Neural progenitor cell (in vitro differentiated cells): ENCODE measurements around the gene OPN5. TPM values are rescaled to one million over a fixed set of nuclear protein-coding genes. Genes with fewer than 3 reads are reported as not detected.
A peak's percentile ranks its signal among the peaks of the same experiment; 100 is the strongest.

Source experiments
- DNase-seq: peaks from one replicate; pipeline ENCODE4 v3.0.0-alpha.2; 2016; ENCODE audit warnings: low spot score
- H2AFZ ChIP-seq: fragments of 200-600 bp; sonication (generic); replicated peaks from 2 replicates; pipeline ENCODE4 v1.6.1; 2016; ENCODE audit warnings: antibody characterized with exemption
- H3F3A ChIP-seq: fragments of 200-600 bp; sonication (generic); 2 replicates; pipeline ENCODE4 v1.6.1; 2016; ENCODE audit warnings: antibody characterized with exemption, low read depth
- H3K27ac ChIP-seq: fragments of 200-600 bp; sonication (generic); 2 replicates; pipeline ENCODE4 v1.5.1; 2016; ENCODE audit warnings: mild to moderate bottlenecking
- H3K27me3 ChIP-seq: fragments of 200-600 bp; sonication (generic); 2 replicates; pipeline ENCODE4 v1.6.1; 2016; ENCODE audit warnings: mild to moderate bottlenecking, moderate library complexity
- H3K36me3 ChIP-seq: fragments of 200-600 bp; sonication (generic); 2 replicates; pipeline ENCODE4 v1.5.1; 2016
- H3K4me1 ChIP-seq: fragments of 200-600 bp; sonication (generic); 2 replicates; pipeline ENCODE4 v1.6.1; 2016; ENCODE audit warnings: mixed run types
- H3K4me2 ChIP-seq: fragments of 200-600 bp; sonication (generic); 2 replicates; pipeline ENCODE4 v1.6.1; 2016
- H3K4me3 ChIP-seq: fragments of 200-600 bp; sonication (generic); 2 replicates; pipeline ENCODE4 v1.5.1; 2016
- H3K79me2 ChIP-seq: fragments of 200-600 bp; sonication (generic); 2 replicates; pipeline ENCODE4 v1.6.1; 2016; ENCODE audit warnings: low read depth
- H3K9ac ChIP-seq: fragments of 200-600 bp; sonication (generic); 2 replicates; pipeline ENCODE4 v1.6.1; 2016
- H3K9me3 ChIP-seq: fragments of 200-600 bp; sonication (generic); 2 replicates; pipeline ENCODE4 v1.5.1; 2016; ENCODE audit warnings: low read depth
- H4K20me1 ChIP-seq: fragments of 200-600 bp; sonication (generic); 2 replicates; pipeline ENCODE4 v1.6.1; 2016; ENCODE audit warnings: low read depth
- H3K27ac Mint-ChIP-seq: 3 replicates; pipeline ENCODE4 v1.8.0; 2021; ENCODE audit warnings: mixed read lengths
- H3K27me3 Mint-ChIP-seq: 2 replicates; pipeline ENCODE4 v1.8.0; 2022; ENCODE audit warnings: low read depth, mild to moderate bottlenecking, inconsistent platforms, moderate library complexity, mixed read lengths; ENCODE audit not compliant: insufficient read depth
- H3K36me3 Mint-ChIP-seq: 3 replicates; pipeline ENCODE4 v1.8.0; 2021; ENCODE audit warnings: mixed read lengths
- H3K4me1 Mint-ChIP-seq: 3 replicates; pipeline ENCODE4 v1.8.0; 2021; ENCODE audit warnings: mixed read lengths
- H3K4me3 Mint-ChIP-seq: 3 replicates; pipeline ENCODE4 v1.8.0; 2021; ENCODE audit warnings: mild to moderate bottlenecking, moderate library complexity, mixed read lengths
- H3K9me3 Mint-ChIP-seq: 3 replicates; pipeline ENCODE4 v1.8.0; 2020; ENCODE audit warnings: mixed read lengths
- EZH2 ChIP-seq: fragments of 200-600 bp; sonication (generic); IDR thresholded peaks from 2 replicates; pipeline ENCODE4 v1.6.1; 2017; ENCODE audit warnings: antibody characterized with exemption, mild to moderate bottlenecking, moderate library complexity
- EZH2phosphoT487 ChIP-seq: fragments of 200-600 bp; sonication (generic); IDR thresholded peaks from 2 replicates; pipeline ENCODE4 v1.6.1; 2017; ENCODE audit warnings: antibody characterized with exemption
- total RNA-seq: library from RNA; depleted of rRNA; stranded (reverse); fragments of >200 nt; gene quantifications from 2 replicates; pipeline ENCODE4 v1.2.3, GENCODE V29; 2015; ENCODE audit warnings: low replicate concordance
- TF ChIP-seq, protein P1 (sequence below): fragments of 200-600 bp; sonication (generic); IDR thresholded peaks from 2 replicates; pipeline ENCODE4 v1.5.1; 2017; ENCODE audit warnings: antibody characterized with exemption, mild to moderate bottlenecking

Gene OPN5
- total RNA-seq, 1 donor from 2014 or later, result not detected

DNA sequence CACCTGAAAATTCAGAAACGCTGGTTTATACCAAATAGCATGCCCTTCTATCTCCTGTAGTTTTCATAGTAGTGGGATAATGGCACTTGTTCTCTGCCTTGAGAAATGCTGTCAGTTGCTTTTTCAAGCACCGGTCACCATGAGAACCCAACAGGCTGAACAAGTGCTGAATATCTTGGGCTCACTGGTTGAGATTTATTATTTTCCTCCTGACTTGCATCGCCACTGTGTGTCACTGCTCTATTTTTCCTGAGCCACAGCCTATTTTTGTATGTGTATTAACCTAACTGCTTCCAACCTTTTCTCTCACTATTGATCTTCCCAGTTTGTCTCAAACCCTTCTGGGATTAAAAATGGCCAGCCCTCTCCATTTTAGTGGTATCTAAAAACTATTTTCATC is 71.9 kb downstream of the OPN5 start:
- Histone ChIP-seq H4K20me1 (no peaks in the 10 kb centered on the region), H3K4me3 (no peak overlapping the region), H3K27ac (no peak overlapping the region), H3K4me2 (no peak overlapping the region), H3K4me1 (peaks cover 2% of the 10 kb centered on the region), H3K9ac (no peak overlapping the region), H2AFZ (no peak overlapping the region), H3K27me3 (no peaks in the 10 kb centered on the region), H3K9me3 (no peaks in the 10 kb centered on the region), H3F3A (no peaks in the 10 kb centered on the region), H3K36me3 (no peaks in the 10 kb centered on the region), H3K79me2 (no peaks in the 10 kb centered on the region)
- no peak for DNase-seq
- H3K4me3 Mint-ChIP-seq, result no peak overlapping the region
- peaks cover 3% of the 10 kb centered on the region for H3K4me1 Mint-ChIP-seq
- H3K9me3 Mint-ChIP-seq, result no peaks in the 10 kb centered on the region
- peaks cover 3% of the 10 kb centered on the region for H3K27me3 Mint-ChIP-seq
- TF ChIP-seq EZH2 (no peak), EZH2phosphoT487 (no peak)
- TF ChIP-seq, protein P1, sequence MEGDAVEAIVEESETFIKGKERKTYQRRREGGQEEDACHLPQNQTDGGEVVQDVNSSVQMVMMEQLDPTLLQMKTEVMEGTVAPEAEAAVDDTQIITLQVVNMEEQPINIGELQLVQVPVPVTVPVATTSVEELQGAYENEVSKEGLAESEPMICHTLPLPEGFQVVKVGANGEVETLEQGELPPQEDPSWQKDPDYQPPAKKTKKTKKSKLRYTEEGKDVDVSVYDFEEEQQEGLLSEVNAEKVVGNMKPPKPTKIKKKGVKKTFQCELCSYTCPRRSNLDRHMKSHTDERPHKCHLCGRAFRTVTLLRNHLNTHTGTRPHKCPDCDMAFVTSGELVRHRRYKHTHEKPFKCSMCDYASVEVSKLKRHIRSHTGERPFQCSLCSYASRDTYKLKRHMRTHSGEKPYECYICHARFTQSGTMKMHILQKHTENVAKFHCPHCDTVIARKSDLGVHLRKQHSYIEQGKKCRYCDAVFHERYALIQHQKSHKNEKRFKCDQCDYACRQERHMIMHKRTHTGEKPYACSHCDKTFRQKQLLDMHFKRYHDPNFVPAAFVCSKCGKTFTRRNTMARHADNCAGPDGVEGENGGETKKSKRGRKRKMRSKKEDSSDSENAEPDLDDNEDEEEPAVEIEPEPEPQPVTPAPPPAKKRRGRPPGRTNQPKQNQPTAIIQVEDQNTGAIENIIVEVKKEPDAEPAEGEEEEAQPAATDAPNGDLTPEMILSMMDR, result no peak
- no peaks in the 10 kb centered on the region for H3K36me3 Mint-ChIP-seq
- H3K27ac Mint-ChIP-seq, result no peak overlapping the region

DNA sequence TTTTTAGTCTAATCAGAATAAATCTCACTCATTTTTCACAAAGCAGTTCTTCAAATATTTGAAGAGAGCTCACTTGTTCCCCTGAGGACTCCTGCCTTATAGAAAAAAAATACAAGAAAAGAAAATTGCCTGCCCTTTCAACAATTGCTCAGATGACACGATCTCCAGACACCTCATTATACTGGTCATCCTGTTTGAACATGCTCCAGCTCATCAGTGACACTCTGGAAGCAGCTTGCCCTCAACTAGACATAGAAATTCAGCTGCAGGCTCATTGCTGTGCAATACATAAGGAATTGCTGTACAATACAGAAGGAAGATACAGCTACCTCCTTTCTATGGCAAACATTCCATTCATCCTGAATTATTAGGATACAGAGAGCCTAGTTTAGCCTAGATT is 73.1 kb downstream of the OPN5 start:
- Histone ChIP-seq H2AFZ (no peak overlapping the region), H3K27me3 (no peaks in the 10 kb centered on the region), H3K9ac (no peak overlapping the region), H3K9me3 (no peaks in the 10 kb centered on the region), H3K27ac (no peak overlapping the region), H3K36me3 (no peaks in the 10 kb centered on the region), H3K4me3 (no peak overlapping the region), H4K20me1 (no peaks in the 10 kb centered on the region), H3F3A (no peaks in the 10 kb centered on the region), H3K4me1 (peaks cover 12% of the 10 kb centered on the region), H3K4me2 (no peak overlapping the region), H3K79me2 (no peaks in the 10 kb centered on the region)
- DNase-seq, result no peak
- H3K36me3 Mint-ChIP-seq, result no peaks in the 10 kb centered on the region
- no peak overlapping the region for H3K27ac Mint-ChIP-seq
- no peak overlapping the region for H3K4me3 Mint-ChIP-seq
- H3K27me3 Mint-ChIP-seq, result peaks cover 2% of the 10 kb centered on the region
- H3K4me1 Mint-ChIP-seq, result peaks cover 15% of the 10 kb centered on the region
- TF ChIP-seq EZH2phosphoT487 (no peak), EZH2 (no peak)
- TF ChIP-seq, protein P1, result no peak
- H3K9me3 Mint-ChIP-seq, result no peaks in the 10 kb centered on the region

DNA sequence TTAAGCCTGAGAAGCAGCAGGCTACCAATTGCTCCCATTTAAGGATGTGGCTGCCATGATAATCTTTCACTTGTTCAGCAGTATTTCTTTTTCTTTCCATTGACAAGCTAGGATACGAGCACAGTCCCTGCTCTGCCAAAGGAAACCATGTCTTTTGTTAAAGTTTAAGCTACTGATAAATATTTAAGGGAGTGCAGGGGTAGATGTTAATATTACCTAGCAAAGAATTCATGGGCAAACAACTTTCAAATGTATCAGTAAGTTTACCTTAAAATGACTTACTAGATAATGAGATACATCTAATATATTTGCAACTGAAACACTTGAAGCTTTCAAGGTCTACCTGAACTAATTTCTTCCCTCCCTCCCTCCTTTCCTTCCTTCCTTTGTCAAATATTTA is 77.3 kb downstream of the OPN5 start:
- Histone ChIP-seq H3K4me3 (no peak overlapping the region), H3K9ac (no peak overlapping the region), H3F3A (no peaks in the 10 kb centered on the region), H3K79me2 (no peaks in the 10 kb centered on the region), H3K36me3 (no peaks in the 10 kb centered on the region), H3K27ac (no peak overlapping the region), H3K4me1 (peaks cover 12% of the 10 kb centered on the region), H2AFZ (no peak overlapping the region), H3K4me2 (peak overlapping the region; percentile 14), H4K20me1 (no peaks in the 10 kb centered on the region), H3K27me3 (no peaks in the 10 kb centered on the region), H3K9me3 (no peaks in the 10 kb centered on the region)
- Mint-ChIP-seq H3K4me1 (peaks cover 15% of the 10 kb centered on the region), H3K4me3 (no peak overlapping the region), H3K27ac (no peak overlapping the region), H3K27me3 (no peaks in the 10 kb centered on the region), H3K9me3 (no peaks in the 10 kb centered on the region), H3K36me3 (no peaks in the 10 kb centered on the region)
- TF ChIP-seq EZH2phosphoT487 (no peak), EZH2 (no peak)
- TF ChIP-seq, protein P1, result no peak
- DNase-seq, result peak; percentile 20
